Activated CD8-positive, alpha-beta memory T cell treated with anti-CD3 and anti-CD28 coated beads for 1 hour (primary cell): Measurements from ENCODE around the gene EIF2AK2.
"Not testable (repeated sequence)": the region's sequence is repeated elsewhere in the genome, so short reads cannot be mapped to it uniquely, and the experiment has no call there.

Source experiments
- DNase-seq, 2 donors: peaks; one replicate each; pipeline ENCODE4 v3.0.0-alpha.2; 2020; ENCODE audit warnings: low read depth in 1 of 2; ENCODE audit errors: extremely low read depth in 1 of 2

The EIF2AK2 gene

DNA sequence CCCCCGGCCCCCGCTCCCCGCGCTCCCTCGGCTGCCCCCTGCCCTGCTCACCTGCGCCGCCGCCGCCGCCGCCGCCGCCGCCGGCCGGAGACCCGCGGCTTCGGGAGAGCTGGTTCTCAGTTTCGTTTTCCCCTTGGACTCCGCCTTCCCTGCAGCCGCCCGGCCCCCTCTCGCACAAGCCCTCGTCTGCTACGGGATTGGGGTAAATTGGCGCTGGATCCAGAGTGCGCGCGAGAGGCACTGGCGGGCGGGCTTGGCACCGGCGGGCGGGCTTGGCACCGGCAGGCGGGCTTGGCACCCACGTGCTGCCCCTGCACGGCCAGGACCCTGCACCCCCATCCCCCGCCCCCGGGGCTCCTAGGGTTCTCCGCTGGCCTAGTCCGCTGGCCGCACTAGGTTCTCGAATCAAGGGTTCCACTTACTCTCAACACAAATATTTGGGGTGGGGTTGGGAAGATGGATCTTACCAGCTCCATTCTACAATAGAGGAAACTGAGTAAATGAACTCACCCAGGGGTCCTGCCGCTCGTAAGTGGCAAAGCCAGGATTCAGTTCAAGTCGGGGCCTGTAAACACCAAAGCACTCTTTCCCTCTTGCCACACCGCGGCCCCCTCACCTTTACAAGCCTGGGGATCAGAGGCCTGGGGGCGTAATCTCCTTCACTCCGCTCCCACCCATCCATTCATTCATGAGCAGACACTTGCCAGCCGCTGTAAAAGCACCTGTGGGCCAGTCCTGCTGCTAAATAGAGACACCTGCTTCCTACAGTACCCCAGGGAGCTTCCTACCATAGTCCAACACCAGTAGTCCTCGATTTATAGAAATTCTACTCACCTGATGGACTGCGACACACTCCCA is at the start of gene EIF2AK2:
Gene EIF2AK2, minus strand, starts transcription at position 124 of the 858 bp plus-strand sequence. CDS start 9,174 bp downstream, outside the sequence.
- DNase-seq, result peak; percentile 51 to 71

GRCh38 chr2:37205689-37206341 is 49.0 kb upstream of the EIF2AK2 start:
- DNase-seq, result no peak

GRCh38 chr2:37205071-37205661 is 48.4 kb upstream of the EIF2AK2 start:
- DNase-seq, result not testable (repeated sequence)

- no peak for DNase-seq
Observed at GRCh38 chr2:37203708-37204107, 46.9 kb upstream of the EIF2AK2 start.

- DNase-seq, result no peak
Observed at GRCh38 chr2:37201766-37202165, 45.0 kb upstream of the EIF2AK2 start.

DNA sequence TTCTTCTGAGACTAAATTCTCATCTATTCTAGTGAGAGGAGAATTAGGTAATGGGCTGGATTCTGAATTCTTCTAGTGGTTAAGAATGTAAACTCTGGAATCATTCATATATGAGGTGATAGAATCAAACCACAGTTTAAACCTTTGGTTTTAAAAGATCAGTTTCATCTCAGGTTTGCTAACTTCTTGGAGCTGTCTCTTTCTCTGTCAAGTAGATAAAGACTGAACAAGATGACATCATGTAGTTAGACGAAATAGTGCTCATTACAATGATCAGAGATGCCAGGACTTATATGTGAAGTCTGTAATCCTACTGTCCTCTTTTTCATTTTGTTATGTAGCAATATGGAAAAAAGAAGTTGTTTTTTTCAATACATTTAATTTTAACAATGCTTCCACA is 44.4 kb upstream of the EIF2AK2 start:
- no peak for DNase-seq

GRCh38 chr2:37198681-37199065 is 41.9 kb upstream of the EIF2AK2 start:
- DNase-seq, result no peak

GRCh38 chr2:37196320-37197195 is 39.8 kb upstream of the EIF2AK2 start, which contains the start of gene CEBPZOS:
Gene CEBPZOS, plus strand, starts transcription at chr2:37196496. Its CDS starts 3,209 bp downstream, at chr2:37199705.
- DNase-seq, result peak; percentile 80 to 83

- not testable (repeated sequence) for DNase-seq
Observed at GRCh38 chr2:37195862-37196319, 39.1 kb upstream of the EIF2AK2 start.

GRCh38 chr2:37192551-37192950 is 35.8 kb upstream of the EIF2AK2 start:
- DNase-seq, result no peak

DNA sequence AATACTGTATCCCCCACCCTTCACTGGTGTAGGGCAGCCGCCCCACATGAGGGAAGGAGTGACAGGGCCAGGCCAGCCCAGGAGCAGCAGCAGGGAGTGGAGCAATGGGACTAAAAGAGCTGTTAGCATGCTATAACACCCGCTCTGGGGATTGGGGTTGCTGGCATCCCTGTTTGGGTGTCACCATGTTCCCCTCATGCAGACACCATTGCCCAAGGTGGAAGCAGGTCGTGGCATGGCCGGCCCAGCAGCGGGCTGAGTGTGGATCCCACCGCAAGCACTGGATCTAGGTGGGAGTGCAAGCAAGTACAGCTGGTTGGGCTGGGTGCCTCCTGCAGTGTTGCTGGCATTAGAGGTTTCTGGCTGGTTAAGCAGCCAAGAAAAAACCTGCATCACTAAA is 35.0 kb upstream of the EIF2AK2 start:
- DNase-seq, result no peak

DNA sequence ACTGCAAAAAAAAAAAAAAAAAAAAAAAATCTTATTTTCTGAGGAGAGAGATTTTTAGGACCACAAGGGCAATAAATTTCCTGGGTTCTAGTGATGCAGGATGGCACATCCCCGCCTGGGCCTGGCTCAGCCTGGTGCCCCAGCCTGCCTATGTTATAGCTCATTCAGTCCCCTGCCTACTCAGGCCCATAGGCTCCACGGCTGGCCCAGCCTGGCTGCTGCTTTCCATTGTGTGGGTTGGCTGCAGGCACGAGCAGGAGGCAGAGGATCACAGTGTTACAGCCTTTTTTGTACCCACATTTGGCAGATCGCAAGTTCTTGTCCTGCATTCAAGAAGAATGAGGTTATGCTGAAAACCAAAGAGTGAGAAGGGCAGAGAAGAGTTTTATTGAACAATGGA is 34.5 kb upstream of the EIF2AK2 start:
- DNase-seq, result no peak

GRCh38 chr2:37190290-37190689 is 33.5 kb upstream of the EIF2AK2 start:
- no peak for DNase-seq

- no peak for DNase-seq
Observed at GRCh38 chr2:37189452-37190153, 32.8 kb upstream of the EIF2AK2 start.

DNA sequence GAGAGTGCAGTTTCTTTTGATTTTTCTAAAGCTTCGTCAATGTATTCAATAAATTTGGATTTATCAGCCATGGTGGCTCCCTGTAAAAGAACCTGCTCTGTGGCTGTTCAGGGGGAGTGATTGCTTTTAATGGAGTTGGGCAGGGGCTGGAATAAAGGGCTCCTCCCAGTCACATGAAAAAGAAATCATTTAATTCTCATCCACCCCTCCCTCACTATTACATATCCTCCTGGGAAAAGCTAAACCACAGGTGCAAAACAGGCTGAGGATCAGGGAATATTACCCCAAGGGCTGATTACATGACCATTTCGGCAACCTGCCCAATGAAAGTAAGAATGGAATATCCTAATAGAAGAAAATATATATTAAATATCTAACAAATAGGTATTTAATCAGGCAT is 31.8 kb upstream of the EIF2AK2 start, which contains the start of gene SULT6B1:
Gene SULT6B1, minus strand, starts transcription at position 101 of the 400 bp plus-strand sequence. Its CDS starts 30 bp downstream, at position 71.
- no peak for DNase-seq

DNA sequence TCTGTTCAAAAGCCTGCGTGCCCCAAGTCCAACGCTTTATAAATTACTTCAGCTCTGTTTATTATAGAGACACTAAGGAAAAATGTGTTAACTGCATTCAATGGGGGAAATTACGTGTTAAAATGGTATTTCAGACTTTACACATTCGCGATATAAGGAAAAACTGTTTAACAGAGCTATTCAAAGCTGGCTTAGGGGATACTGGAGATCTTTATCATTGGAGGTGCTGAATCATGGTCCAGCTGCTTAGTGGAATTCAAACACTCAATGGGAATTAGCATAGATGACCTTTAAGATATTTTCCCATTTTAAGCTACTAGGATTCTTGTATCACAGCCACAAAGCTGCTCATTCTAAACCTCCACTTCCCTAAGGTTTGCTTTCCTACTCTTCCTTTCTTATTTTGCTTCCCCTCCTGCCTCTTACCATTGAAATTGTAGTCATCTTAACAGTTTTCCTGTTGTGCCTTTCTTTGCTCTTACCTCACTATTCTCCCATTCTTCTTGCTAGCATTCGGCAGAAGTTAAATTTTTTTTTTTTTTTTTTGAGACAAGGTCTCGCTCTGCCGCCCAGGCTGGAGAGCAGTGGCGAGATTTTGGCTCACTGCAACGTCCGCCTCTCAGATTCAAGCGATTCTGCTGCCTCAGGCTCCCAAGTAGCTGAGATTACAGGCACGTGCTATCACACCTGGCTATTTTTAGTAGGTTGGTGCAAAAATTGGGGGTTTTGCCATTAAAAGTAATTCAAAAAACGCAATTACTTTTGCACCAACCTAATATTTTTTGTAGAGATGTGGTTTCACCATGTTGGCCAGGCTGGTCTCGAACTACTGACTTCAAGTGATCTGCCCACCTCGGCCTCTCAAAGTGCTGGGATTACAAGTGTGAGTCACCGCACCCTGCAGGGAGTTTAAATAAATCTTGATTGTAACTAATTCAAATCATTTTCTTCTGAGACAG is 25.2 kb upstream of the EIF2AK2 start:
- DNase-seq, result no peak

DNA sequence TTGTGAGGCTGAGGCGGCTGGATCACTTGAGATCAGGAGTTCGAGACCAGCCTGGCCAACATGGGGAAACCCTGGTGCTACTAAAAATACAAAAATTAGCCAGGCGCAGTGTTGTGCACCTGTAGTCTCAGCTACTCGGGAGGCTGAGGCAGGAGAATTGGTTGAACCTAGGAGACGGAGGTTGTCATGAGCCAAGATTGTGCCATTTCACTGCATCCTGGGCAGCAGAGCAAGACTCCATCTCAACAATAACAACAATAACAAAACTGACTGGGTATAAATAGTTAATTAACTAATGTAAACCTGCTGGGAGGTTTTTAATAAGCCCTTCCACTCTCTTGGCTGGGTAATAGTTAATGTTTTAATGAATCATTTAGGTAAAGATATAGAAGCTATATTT is 23.9 kb upstream of the EIF2AK2 start:
- DNase-seq, result no peak

- no peak for DNase-seq
Observed at GRCh38 chr2:37180006-37180639, 23.3 kb upstream of the EIF2AK2 start.
